HG02798 (cell line): ENCODE data around the gene DHRS2.
A peak's percentile ranks its signal among the peaks of the same experiment; 100 is the strongest.
"Not testable (repeated sequence)": the region's sequence is repeated elsewhere in the genome, so short reads cannot be mapped to it uniquely, and the experiment has no call there.

Source experiments
- ATAC-seq: cut with Tn5 transposase; IDR thresholded peaks from one replicate; pipeline ENCODE4 v1.9.1; 2021; ENCODE audit warnings: mild to moderate bottlenecking; ENCODE audit not compliant: unreplicated experiment, poor library complexity

Gene DHRS2

DNA sequence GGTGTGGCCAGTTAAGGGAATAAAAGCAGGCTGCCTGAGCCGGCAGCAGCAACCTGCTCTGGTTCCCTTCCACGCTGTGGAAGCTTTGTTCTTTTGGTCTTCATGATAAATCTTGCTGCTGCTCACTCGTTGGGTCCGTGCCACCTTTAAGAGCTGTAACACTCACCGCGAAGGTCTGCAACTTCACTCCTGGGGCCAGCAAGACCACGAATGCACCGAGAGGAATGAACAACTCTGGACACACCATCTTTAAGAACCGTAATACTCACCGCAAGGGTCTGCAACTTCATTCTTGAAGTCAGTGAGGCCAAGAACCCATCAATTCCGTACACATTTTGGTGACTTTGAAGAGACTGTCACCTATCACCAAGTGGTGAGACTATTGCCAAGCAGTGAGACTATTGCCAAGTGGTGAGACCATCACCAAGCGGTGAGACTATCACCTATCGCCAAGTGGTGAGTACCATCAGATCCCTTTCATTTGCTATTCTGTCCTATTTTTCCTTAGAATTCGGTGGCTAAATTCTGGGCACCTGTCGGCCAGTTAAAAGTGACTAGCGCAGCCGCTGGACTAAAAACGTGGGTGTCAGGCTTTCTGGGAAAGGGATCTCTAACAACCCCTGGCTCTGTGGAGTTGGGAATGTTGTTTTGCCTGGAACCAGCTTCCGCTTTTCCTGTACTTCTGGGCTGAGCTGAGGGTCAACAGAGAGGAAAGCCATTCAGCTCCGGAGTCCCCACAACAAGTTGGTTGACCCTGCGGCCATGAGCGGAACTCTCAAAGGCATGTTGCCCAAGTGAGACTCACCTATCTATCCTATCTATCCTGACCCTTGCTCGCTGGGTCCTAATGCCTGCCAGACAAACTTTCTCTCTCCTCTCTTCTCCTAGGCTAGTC lies at the start of gene DHRS2:
TSS of gene DHRS2 (plus strand) at position 48 of the 895 bp plus-strand sequence. CDS start 2,501 bp downstream, outside the sequence.
- no peak for ATAC-seq

GRCh38 chr14:23588884-23589598 lies 47.1 kb upstream of the DHRS2 start:
- peak; percentile 97 for ATAC-seq

GRCh38 chr14:23589606-23590005 lies 46.6 kb upstream of the DHRS2 start:
- ATAC-seq = no peak

- no peak for ATAC-seq
Measured at GRCh38 chr14:23590198-23590597, 46.0 kb upstream of the DHRS2 start.

- not testable (repeated sequence) for ATAC-seq
Measured at GRCh38 chr14:23594191-23594590, 42.0 kb upstream of the DHRS2 start.

GRCh38 chr14:23600322-23600707 lies 35.8 kb upstream of the DHRS2 start:
- ATAC-seq = no peak

DNA sequence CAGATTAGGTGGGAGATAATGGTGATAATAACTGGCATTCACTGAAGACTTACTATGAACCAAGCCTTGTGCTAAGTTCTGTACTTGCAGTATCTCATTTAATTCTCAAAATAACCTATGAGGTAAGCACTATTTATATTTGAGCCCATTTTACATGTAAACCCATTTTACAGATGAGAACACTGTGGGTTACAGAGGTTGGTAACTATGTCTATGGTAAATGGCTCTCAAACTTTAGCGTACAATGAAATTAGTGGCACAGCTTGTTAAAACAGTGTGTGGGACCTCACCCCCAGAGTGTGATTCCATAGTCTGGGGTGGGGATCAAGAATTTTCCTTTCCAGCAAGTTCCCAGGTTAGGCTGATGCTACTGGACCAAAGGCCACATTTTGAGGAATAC lies 35.4 kb upstream of the DHRS2 start:
- ATAC-seq = no peak

DNA sequence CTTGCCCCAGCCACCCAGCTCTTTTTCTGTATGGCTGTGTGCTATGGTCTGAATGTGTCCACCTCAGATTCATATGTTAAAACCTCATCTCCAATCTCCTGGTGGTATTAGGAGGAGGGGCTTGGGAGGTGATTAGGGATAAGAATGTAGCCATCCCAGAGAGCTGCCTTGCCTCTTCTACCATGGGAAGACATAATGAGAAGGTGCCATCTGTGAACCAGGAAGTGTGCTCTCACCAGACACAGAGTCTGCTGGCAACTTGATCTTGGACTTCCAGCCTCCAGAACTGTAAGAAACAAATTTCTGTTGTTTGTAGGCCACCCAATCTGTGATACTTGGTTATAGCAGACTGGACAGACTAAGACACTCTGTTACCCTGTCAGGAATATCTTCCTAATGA lies 34.7 kb upstream of the DHRS2 start:
- ATAC-seq = no peak

DNA sequence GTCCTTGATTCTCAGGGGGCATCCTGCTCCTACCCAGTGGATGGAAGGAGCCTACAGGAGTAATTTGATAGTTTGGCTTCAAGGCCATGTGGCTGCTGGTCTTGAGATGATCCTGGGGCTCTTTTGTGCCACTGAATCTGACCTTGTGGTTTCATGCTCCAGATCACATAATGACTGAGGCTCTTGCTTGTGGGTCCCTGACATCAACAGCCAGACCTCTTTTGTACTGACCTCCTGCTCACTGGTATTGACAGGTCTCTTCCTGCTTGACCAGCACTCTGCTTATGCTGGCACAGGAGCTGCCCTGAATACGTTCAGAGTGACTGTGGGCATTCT lies 34.4 kb upstream of the DHRS2 start:
- no peak for ATAC-seq

GRCh38 chr14:23602181-23603095 lies 33.7 kb upstream of the DHRS2 start:
- no peak for ATAC-seq

- no peak for ATAC-seq
Measured at GRCh38 chr14:23603103-23603502, 33.1 kb upstream of the DHRS2 start.

- no peak for ATAC-seq
Measured at GRCh38 chr14:23604148-23604547, 32.0 kb upstream of the DHRS2 start.

DNA sequence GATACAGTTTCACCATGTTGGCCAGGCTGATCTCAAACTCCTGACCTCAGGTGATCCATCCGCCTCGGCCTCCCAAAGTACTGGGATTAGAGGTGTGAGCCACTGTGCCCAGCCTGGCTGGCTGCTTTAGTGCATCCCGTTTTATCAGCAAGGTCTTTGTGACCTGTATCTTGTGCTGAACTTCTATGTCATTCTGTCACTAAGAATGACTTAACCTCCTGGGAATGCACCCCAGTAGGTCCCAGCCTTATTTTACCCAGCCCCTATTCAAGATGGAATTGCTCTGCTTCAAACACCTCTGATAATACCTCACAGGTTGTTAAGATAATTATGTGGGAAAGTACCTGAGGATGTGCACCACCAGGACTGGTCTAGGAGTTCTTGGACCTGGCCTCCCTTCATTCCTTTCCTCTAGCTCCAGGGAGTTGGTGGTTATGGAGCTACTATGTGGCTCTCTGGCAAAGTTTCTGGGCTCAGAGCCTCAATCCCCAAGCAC lies 31.4 kb upstream of the DHRS2 start:
- ATAC-seq = no peak

DNA sequence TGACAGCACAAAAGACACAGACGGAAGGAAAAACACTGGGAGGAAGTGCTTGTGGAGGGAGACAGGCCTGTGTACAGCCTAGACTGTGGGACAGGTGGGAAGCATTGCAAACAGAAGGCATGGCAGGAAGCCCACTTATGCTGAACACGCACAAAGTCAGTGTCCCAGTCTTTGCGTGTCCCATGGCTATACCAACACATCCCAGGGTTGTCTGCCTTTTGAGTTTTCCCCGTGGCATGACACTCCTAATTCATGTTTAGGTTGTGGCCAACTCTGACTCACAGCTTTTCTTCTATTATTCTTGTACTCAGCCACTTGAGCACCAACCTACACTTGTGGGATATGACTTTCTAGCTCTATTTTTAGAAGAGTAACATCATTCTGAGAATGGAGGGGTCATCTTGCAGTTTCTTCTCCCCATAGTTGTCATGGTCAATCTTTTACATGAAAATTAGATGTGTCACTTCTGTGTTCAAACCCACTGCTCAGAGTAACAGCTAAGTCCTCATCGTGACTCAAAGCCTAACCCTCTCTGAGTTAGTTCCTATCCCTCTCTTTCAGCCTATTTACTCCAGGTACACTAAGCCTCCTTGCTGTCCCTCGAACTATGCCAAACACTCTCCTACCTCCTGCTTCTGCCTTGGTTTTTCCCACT lies 30.1 kb upstream of the DHRS2 start:
- peak; percentile 84 for ATAC-seq

DNA sequence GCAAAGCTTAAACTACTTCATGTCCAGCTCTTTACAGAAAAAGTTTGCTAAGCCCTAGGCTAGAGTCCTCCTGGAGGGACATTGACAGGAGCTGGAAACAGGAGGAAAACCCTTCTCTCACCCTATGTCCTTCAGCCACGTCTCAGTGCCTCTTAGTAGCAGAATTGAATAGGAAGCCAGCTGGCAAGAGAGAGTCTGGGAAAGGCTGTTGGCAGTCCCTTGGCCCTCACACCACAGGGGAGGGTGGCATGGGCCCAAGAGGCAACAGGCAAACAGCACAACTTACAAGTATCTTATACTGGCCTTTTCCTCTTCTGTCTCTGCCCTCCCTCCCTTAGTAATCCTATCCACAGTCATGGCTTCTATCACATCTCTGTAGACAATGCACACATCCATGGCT lies 27.7 kb upstream of the DHRS2 start:
- ATAC-seq = no peak

- no peak for ATAC-seq
Measured at GRCh38 chr14:23609001-23609400, 27.2 kb upstream of the DHRS2 start.

- not testable (repeated sequence) for ATAC-seq
Measured at GRCh38 chr14:23609411-23610089, 26.6 kb upstream of the DHRS2 start.

- no peak for ATAC-seq
Measured at GRCh38 chr14:23610090-23610814, 25.9 kb upstream of the DHRS2 start.

DNA sequence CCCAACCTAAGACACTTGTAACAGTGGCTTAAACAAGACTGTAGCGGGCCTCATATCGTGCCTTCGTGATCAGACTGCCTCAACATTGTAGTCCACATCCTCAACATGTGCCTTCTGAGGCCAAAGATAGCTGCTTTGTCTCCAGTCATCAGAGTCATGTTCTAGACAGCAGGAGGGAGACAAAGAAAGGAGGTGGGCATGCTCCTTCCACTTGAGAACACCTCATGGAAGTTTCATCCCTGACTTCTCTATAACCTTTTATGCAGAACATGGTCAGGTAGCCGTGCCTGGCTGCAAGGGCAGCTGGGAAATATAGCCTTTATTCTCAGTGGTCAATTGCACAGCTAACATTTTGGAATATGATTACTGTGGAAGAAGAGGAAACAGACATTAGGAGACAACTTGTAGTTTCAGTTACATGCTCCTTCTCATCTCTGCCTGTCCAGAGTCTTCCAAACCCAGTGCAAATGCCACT lies 25.3 kb upstream of the DHRS2 start:
- ATAC-seq = no peak
